ENCODE measurements around the gene NMD3.

DNA sequence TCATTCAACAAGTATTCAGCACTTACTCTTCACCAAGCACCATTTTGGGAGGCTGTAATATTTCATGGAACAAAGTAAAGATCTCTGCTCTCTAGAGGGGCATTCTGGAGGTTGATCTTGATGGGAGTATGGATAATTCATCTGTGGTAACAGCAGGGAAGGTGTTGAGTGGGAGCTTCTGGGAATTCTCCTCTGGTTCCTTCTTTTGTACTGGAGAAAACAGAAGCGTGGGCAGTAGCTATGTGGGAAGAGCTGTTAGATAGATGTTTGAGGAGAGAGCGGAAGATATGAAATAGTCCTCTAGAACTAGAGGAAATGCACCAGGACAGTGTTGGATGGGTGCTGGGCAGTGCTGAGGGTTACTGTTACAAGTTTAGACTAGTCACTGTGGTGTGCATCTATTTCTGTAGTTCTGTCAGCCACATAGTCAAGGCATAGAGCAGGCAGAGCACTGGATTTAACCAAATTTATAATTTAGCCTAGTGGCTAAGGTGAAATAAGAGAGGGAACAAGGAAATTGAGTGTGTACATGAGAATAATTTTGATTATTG is 9.6 kb downstream of the NMD3 start:
- TF ChIP-seq, protein P1, sequence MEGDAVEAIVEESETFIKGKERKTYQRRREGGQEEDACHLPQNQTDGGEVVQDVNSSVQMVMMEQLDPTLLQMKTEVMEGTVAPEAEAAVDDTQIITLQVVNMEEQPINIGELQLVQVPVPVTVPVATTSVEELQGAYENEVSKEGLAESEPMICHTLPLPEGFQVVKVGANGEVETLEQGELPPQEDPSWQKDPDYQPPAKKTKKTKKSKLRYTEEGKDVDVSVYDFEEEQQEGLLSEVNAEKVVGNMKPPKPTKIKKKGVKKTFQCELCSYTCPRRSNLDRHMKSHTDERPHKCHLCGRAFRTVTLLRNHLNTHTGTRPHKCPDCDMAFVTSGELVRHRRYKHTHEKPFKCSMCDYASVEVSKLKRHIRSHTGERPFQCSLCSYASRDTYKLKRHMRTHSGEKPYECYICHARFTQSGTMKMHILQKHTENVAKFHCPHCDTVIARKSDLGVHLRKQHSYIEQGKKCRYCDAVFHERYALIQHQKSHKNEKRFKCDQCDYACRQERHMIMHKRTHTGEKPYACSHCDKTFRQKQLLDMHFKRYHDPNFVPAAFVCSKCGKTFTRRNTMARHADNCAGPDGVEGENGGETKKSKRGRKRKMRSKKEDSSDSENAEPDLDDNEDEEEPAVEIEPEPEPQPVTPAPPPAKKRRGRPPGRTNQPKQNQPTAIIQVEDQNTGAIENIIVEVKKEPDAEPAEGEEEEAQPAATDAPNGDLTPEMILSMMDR (conservative IDR thresholded peaks at IDR 0.05; ENCODE audit: low read depth, low read length) = no peak
- TF ChIP-seq EZH2 (IDR thresholded peaks at IDR 0.05; ENCODE audit: borderline replicate concordance, low read depth, low read length, poor library complexity, severe bottlenecking) = no peak

Data from A673 (cell line).